ENCODE data around the gene RIMBP2.

Gene RIMBP2

GRCh38 chr12:130639476-130640424, 76.3 kb downstream of the RIMBP2 start:
- Histone ChIP-seq H2BK120ac (ENCODE audit: low read depth, low read length) (no peak overlapping the region), H3K36me3 (ENCODE audit: control insufficient read depth, insufficient read depth, low read length) (no peaks in the 10 kb centered on the region), H2BK15ac (replicated peaks; ENCODE audit: low read depth) (no peak overlapping the region), H3K23ac (ENCODE audit: low read length) (no peak overlapping the region), H3K56ac (ENCODE audit: low read length) (no peak overlapping the region), H2AK5ac (ENCODE audit: low read length) (no peak overlapping the region), H3K4me3 (ENCODE audit: low read length) (no peak overlapping the region), H4K8ac (ENCODE audit: low read depth, low read length) (no peak overlapping the region), H3K27me3 (ENCODE audit: insufficient read depth, low read length, poor library complexity) (no peaks in the 10 kb centered on the region), H4K5ac (ENCODE audit: low read length) (no peak overlapping the region), H2BK5ac (ENCODE audit: low read length) (no peak overlapping the region), H3K4ac (ENCODE audit: low read depth, low read length) (no peak overlapping the region), H3K18ac (ENCODE audit: low read length) (no peak overlapping the region), H3K79me1 (ENCODE audit: low read length) (no peaks in the 10 kb centered on the region), H3K79me2 (ENCODE audit: control insufficient read depth, insufficient read depth, low read length) (no peaks in the 10 kb centered on the region), H3K27ac (ENCODE audit: low read depth, low read length) (no peak overlapping the region), H3K9ac (ENCODE audit: low read length) (no peak overlapping the region), H3K4me2 (ENCODE audit: low read length) (no peak overlapping the region), H3K4me1 (ENCODE audit: control insufficient read depth, low read depth, low read length) (no peaks in the 10 kb centered on the region)
- DNase-seq: no peak
- WGBS (ENCODE audit: extremely low coverage, insufficient coverage, low lambda C conversion rate): no CpG with 5 or more reads among the region's 18 CpGs

- H4K5ac ChIP-seq (ENCODE audit: low read length): no peak overlapping the region
- H3K18ac ChIP-seq (ENCODE audit: low read length): no peak overlapping the region
- peaks cover 2% of the 10 kb centered on the region for H3K4me1 ChIP-seq (ENCODE audit: control insufficient read depth, low read depth, low read length)
- no peak for DNase-seq
- H3K4ac ChIP-seq (ENCODE audit: low read depth, low read length): no peak overlapping the region
- no peak overlapping the region for H3K56ac ChIP-seq (ENCODE audit: low read length)
- no peak overlapping the region for H2BK5ac ChIP-seq (ENCODE audit: low read length)
- H3K27me3 ChIP-seq (ENCODE audit: insufficient read depth, low read length, poor library complexity): no peaks in the 10 kb centered on the region
- no peak overlapping the region for H3K27ac ChIP-seq (ENCODE audit: low read depth, low read length)
- no peak overlapping the region for H2BK120ac ChIP-seq (ENCODE audit: low read depth, low read length)
- no CpG with 5 or more reads among the region's 5 CpGs for WGBS (ENCODE audit: extremely low coverage, insufficient coverage, low lambda C conversion rate)
- H2AK5ac ChIP-seq (ENCODE audit: low read length): no peak overlapping the region
- no peak overlapping the region for H4K8ac ChIP-seq (ENCODE audit: low read depth, low read length)
- no peak overlapping the region for H3K4me3 ChIP-seq (ENCODE audit: low read length)
- H2BK15ac ChIP-seq (replicated peaks; ENCODE audit: low read depth): no peak overlapping the region
- no peaks in the 10 kb centered on the region for H3K79me2 ChIP-seq (ENCODE audit: control insufficient read depth, insufficient read depth, low read length)
- no peaks in the 10 kb centered on the region for H3K79me1 ChIP-seq (ENCODE audit: low read length)
- H3K23ac ChIP-seq (ENCODE audit: low read length): no peak overlapping the region
- H3K9ac ChIP-seq (ENCODE audit: low read length): no peak overlapping the region
- H3K4me2 ChIP-seq (ENCODE audit: low read length): no peak overlapping the region
- no peaks in the 10 kb centered on the region for H3K36me3 ChIP-seq (ENCODE audit: control insufficient read depth, insufficient read depth, low read length)
These were observed 79.7 kb downstream of the RIMBP2 start for GRCh38 chr12:130636370-130636769.

GRCh38 chr12:130634866-130635265, 81.2 kb downstream of the RIMBP2 start:
- Histone ChIP-seq H3K4me1 (ENCODE audit: control insufficient read depth, low read depth, low read length) (peaks cover 2% of the 10 kb centered on the region), H3K4ac (ENCODE audit: low read depth, low read length) (no peak overlapping the region), H2AK5ac (ENCODE audit: low read length) (no peak overlapping the region), H3K18ac (ENCODE audit: low read length) (no peak overlapping the region), H3K79me1 (ENCODE audit: low read length) (no peaks in the 10 kb centered on the region), H3K27ac (ENCODE audit: low read depth, low read length) (no peak overlapping the region), H3K4me3 (ENCODE audit: low read length) (no peak overlapping the region), H3K27me3 (ENCODE audit: insufficient read depth, low read length, poor library complexity) (no peaks in the 10 kb centered on the region), H2BK15ac (replicated peaks; ENCODE audit: low read depth) (no peak overlapping the region), H2BK5ac (ENCODE audit: low read length) (no peak overlapping the region), H2BK120ac (ENCODE audit: low read depth, low read length) (no peak overlapping the region), H3K79me2 (ENCODE audit: control insufficient read depth, insufficient read depth, low read length) (no peaks in the 10 kb centered on the region), H3K23ac (ENCODE audit: low read length) (no peak overlapping the region), H4K8ac (ENCODE audit: low read depth, low read length) (no peak overlapping the region), H3K4me2 (ENCODE audit: low read length) (no peak overlapping the region), H3K56ac (ENCODE audit: low read length) (no peak overlapping the region), H4K5ac (ENCODE audit: low read length) (no peak overlapping the region), H3K9ac (ENCODE audit: low read length) (no peak overlapping the region), H3K36me3 (ENCODE audit: control insufficient read depth, insufficient read depth, low read length) (no peaks in the 10 kb centered on the region)
- no CpG with 5 or more reads among the region's 4 CpGs for WGBS (ENCODE audit: extremely low coverage, insufficient coverage, low lambda C conversion rate)
- no peak for DNase-seq

- H3K4me2 ChIP-seq (ENCODE audit: low read length): peak overlapping the region; percentile 34
- peak overlapping the region; percentile 43 for H3K56ac ChIP-seq (ENCODE audit: low read length)
- H3K18ac ChIP-seq (ENCODE audit: low read length): no peak overlapping the region
- H3K4me1 ChIP-seq (ENCODE audit: control insufficient read depth, low read depth, low read length): peaks cover 2% of the 10 kb centered on the region
- H3K23ac ChIP-seq (ENCODE audit: low read length): no peak overlapping the region
- no CpG with 5 or more reads among the region's 17 CpGs for WGBS (ENCODE audit: extremely low coverage, insufficient coverage, low lambda C conversion rate)
- H4K8ac ChIP-seq (ENCODE audit: low read depth, low read length): no peak overlapping the region
- H2BK120ac ChIP-seq (ENCODE audit: low read depth, low read length): no peak overlapping the region
- no peak overlapping the region for H2BK15ac ChIP-seq (replicated peaks; ENCODE audit: low read depth)
- H3K27ac ChIP-seq (ENCODE audit: low read depth, low read length): no peak overlapping the region
- H3K36me3 ChIP-seq (ENCODE audit: control insufficient read depth, insufficient read depth, low read length): no peaks in the 10 kb centered on the region
- H4K5ac ChIP-seq (ENCODE audit: low read length): no peak overlapping the region
- no peaks in the 10 kb centered on the region for H3K27me3 ChIP-seq (ENCODE audit: insufficient read depth, low read length, poor library complexity)
- DNase-seq: peak; percentile 70
- no peaks in the 10 kb centered on the region for H3K79me1 ChIP-seq (ENCODE audit: low read length)
- no peaks in the 10 kb centered on the region for H3K79me2 ChIP-seq (ENCODE audit: control insufficient read depth, insufficient read depth, low read length)
- H3K4me3 ChIP-seq (ENCODE audit: low read length): no peak overlapping the region
- H3K9ac ChIP-seq (ENCODE audit: low read length): no peak overlapping the region
- H3K4ac ChIP-seq (ENCODE audit: low read depth, low read length): no peak overlapping the region
- no peak overlapping the region for H2BK5ac ChIP-seq (ENCODE audit: low read length)
- no peak overlapping the region for H2AK5ac ChIP-seq (ENCODE audit: low read length)
These were observed 82.3 kb downstream of the RIMBP2 start for GRCh38 chr12:130633771-130634170.

GRCh38 chr12:130632642-130633041, 83.5 kb downstream of the RIMBP2 start:
- H3K27me3 ChIP-seq (ENCODE audit: insufficient read depth, low read length, poor library complexity): no peaks in the 10 kb centered on the region
- no peak overlapping the region for H2BK5ac ChIP-seq (ENCODE audit: low read length)
- no CpG with 5 or more reads among the region's 5 CpGs for WGBS (ENCODE audit: extremely low coverage, insufficient coverage, low lambda C conversion rate)
- H4K8ac ChIP-seq (ENCODE audit: low read depth, low read length): no peak overlapping the region
- DNase-seq: no peak
- H4K5ac ChIP-seq (ENCODE audit: low read length): no peak overlapping the region
- no peak overlapping the region for H3K4me2 ChIP-seq (ENCODE audit: low read length)
- no peaks in the 10 kb centered on the region for H3K79me1 ChIP-seq (ENCODE audit: low read length)
- no peak overlapping the region for H2BK120ac ChIP-seq (ENCODE audit: low read depth, low read length)
- H3K4ac ChIP-seq (ENCODE audit: low read depth, low read length): no peak overlapping the region
- H3K18ac ChIP-seq (ENCODE audit: low read length): no peak overlapping the region
- peaks cover 2% of the 10 kb centered on the region for H3K4me1 ChIP-seq (ENCODE audit: control insufficient read depth, low read depth, low read length)
- no peak overlapping the region for H3K27ac ChIP-seq (ENCODE audit: low read depth, low read length)
- no peaks in the 10 kb centered on the region for H3K79me2 ChIP-seq (ENCODE audit: control insufficient read depth, insufficient read depth, low read length)
- H3K9ac ChIP-seq (ENCODE audit: low read length): no peak overlapping the region
- no peak overlapping the region for H2BK15ac ChIP-seq (replicated peaks; ENCODE audit: low read depth)
- H3K36me3 ChIP-seq (ENCODE audit: control insufficient read depth, insufficient read depth, low read length): no peaks in the 10 kb centered on the region
- H3K23ac ChIP-seq (ENCODE audit: low read length): no peak overlapping the region
- no peak overlapping the region for H2AK5ac ChIP-seq (ENCODE audit: low read length)
- H3K56ac ChIP-seq (ENCODE audit: low read length): no peak overlapping the region
- no peak overlapping the region for H3K4me3 ChIP-seq (ENCODE audit: low read length)

All from mesendoderm (in vitro differentiated cells).